Mucosa of stomach (tissue), 1 donor: Measurements from ENCODE around the gene FMOD.

Experiments used
- H3K27me3 ChIP-seq: one replicate; pipeline ENCODE4 v1.7.0; 2013; ENCODE audit warnings: mild to moderate bottlenecking, low read length; ENCODE audit not compliant: control insufficient read depth, insufficient read depth
- H3K36me3 ChIP-seq: one replicate; pipeline ENCODE4 v1.7.0; 2013; ENCODE audit warnings: low read length; ENCODE audit not compliant: control insufficient read depth, insufficient read depth
- H3K4me1 ChIP-seq: one replicate; pipeline ENCODE4 v1.7.0; 2013; ENCODE audit warnings: mild to moderate bottlenecking, low read length; ENCODE audit not compliant: control insufficient read depth, insufficient read depth
- H3K4me3 ChIP-seq: one replicate; pipeline ENCODE4 v1.7.0; 2013; ENCODE audit warnings: low read length
- H3K9ac ChIP-seq: one replicate; pipeline ENCODE4 v1.7.0; 2013; ENCODE audit warnings: mild to moderate bottlenecking, low read length, moderate library complexity
- H3K9me3 ChIP-seq: one replicate; pipeline ENCODE4 v1.7.0; 2013; ENCODE audit warnings: mild to moderate bottlenecking, low read length, moderate library complexity; ENCODE audit not compliant: control insufficient read depth
- donor health status: Pancreatic carcinoma.

The FMOD gene

GRCh38 chr1:203359010-203359571 lies 8.2 kb upstream of the FMOD start:
- no peak overlapping the region for H3K9ac ChIP-seq
- peaks cover 2% of the 10 kb centered on the region for H3K27me3 ChIP-seq
- no peaks in the 10 kb centered on the region for H3K9me3 ChIP-seq
- no peaks in the 10 kb centered on the region for H3K4me1 ChIP-seq
- H3K36me3 ChIP-seq = no peaks in the 10 kb centered on the region
- H3K4me3 ChIP-seq = no peak overlapping the region

DNA sequence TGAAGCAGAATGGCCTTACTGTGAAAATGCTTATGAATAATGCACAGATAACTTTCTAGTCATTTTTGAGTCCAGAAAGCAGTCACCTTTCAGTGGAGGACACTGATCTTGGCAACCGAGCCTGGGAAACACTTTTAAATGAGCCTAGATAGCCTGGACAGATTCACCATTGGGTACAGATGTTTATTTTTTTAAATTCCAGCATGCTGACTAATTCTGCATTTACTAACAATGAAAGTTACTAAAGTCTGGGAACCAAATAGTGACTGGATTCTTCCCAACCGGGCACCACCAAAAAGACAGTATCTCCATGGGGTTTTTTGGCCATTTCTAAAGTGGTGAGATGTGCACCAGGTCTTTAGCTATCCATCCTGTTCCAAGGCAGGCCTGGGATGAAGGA lies 3.3 kb upstream of the FMOD start:
- H3K9me3 ChIP-seq = no peaks in the 10 kb centered on the region
- no peak overlapping the region for H3K9ac ChIP-seq
- H3K4me1 ChIP-seq = peaks cover 14% of the 10 kb centered on the region
- H3K4me3 ChIP-seq = no peak overlapping the region
- H3K36me3 ChIP-seq = no peaks in the 10 kb centered on the region
- H3K27me3 ChIP-seq = no peaks in the 10 kb centered on the region

DNA sequence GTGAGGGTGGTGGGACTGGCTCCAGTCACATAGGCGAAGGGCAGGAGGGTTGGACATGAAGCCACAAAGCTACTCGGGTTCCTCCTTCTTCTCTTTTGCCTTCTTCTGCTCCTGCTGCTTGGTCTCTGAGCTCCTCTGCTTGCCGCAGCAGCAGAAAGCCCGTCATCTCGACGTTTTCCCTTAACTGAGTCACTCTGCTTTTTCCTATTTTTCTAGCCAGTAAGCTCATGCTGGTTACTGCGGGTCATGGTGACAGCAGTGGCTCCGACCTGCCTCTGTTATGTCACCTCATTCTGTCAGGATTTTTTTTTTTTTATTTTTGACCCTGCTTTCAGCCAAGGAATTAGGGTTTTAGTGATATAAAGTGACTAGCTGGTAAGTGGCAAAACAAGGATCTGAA lies 2.6 kb upstream of the FMOD start:
- Histone ChIP-seq H3K9ac (no peak overlapping the region), H3K36me3 (no peaks in the 10 kb centered on the region), H3K27me3 (no peaks in the 10 kb centered on the region), H3K9me3 (no peaks in the 10 kb centered on the region), H3K4me3 (no peak overlapping the region), H3K4me1 (peaks cover 14% of the 10 kb centered on the region)

DNA sequence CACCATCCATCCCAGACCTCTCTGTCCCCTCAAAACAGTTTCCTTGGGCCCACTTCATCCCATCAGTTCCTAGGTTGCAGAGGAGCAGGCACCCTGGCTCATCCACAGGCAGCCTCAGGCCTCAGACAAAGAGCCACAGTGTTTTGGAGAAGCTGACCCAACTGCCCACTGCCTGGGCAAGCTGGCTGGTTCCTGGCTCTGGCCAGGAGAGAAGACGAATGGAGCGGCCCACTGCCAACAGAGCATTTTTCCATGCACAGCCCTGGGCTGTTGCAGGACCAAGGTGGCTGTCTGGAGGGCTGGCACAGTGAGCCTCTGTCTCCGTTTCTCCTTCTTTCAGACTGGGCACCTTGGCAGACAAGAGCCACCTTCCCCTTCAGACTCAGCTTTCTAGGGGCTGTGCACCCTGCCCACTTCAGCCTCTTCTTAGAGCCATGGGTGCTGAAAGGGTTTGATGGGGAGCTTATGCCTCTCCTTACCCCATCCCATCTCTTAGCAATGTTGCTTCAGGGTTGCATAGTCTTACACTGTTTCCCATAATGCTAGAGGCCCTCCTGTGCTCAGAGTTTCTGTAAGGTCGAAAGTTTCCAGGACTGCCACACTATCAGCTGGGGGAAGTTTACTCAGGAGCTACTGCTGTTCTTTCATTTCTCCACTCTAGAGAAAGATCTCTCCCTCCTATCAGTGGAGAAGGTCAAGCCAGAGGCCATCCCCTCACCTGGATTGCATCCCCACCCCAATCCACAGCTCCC lies 973 bp downstream of the FMOD start:
- no peaks in the 10 kb centered on the region for H3K27me3 ChIP-seq
- no peaks in the 10 kb centered on the region for H3K9me3 ChIP-seq
- no peak overlapping the region for H3K4me3 ChIP-seq
- H3K4me1 ChIP-seq = peaks cover 14% of the 10 kb centered on the region
- H3K36me3 ChIP-seq = no peaks in the 10 kb centered on the region
- H3K9ac ChIP-seq = peak overlapping the region; percentile 54

DNA sequence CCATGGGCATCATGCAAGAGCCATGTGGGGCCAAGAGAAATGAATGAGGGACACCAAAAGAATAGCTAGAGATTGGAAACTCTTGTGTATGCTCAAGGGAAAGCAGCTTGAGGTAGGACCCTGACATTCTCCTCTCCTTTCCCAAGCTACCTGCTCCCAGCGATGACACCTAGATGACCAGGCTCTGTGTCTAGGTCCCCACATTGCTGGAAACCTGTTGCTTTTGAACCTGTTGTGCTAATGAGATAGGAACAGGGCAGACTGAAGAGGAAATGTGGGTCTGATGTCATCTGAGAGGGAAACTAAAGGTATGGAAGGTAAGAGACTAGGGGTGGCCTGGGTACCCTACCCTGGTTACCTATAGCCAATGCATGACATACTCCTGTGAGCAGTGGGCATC lies 1.8 kb downstream of the FMOD start:
- no peaks in the 10 kb centered on the region for H3K27me3 ChIP-seq
- H3K9me3 ChIP-seq = no peaks in the 10 kb centered on the region
- H3K4me3 ChIP-seq = no peak overlapping the region
- no peak overlapping the region for H3K9ac ChIP-seq
- H3K36me3 ChIP-seq = no peaks in the 10 kb centered on the region
- H3K4me1 ChIP-seq = peaks cover 14% of the 10 kb centered on the region

DNA sequence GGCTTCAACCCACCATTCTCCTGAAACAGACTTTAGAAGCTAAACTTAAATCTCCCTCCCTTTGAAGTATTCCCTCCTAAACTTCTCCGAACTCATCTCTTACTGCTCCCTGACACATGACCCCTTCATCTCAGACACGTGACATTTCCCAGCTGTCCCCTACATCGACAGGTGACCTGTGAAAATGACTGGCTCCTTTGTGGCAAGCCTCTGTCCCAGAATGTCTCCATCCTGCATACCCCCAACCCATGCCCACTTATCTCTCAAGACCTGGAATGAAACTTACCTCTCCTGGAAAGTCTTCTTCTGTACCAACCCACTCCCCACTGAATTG lies 4.2 kb downstream of the FMOD start:
- no peak overlapping the region for H3K9ac ChIP-seq
- peaks cover 4% of the 10 kb centered on the region for H3K27me3 ChIP-seq
- H3K4me1 ChIP-seq = peaks cover 14% of the 10 kb centered on the region

DNA sequence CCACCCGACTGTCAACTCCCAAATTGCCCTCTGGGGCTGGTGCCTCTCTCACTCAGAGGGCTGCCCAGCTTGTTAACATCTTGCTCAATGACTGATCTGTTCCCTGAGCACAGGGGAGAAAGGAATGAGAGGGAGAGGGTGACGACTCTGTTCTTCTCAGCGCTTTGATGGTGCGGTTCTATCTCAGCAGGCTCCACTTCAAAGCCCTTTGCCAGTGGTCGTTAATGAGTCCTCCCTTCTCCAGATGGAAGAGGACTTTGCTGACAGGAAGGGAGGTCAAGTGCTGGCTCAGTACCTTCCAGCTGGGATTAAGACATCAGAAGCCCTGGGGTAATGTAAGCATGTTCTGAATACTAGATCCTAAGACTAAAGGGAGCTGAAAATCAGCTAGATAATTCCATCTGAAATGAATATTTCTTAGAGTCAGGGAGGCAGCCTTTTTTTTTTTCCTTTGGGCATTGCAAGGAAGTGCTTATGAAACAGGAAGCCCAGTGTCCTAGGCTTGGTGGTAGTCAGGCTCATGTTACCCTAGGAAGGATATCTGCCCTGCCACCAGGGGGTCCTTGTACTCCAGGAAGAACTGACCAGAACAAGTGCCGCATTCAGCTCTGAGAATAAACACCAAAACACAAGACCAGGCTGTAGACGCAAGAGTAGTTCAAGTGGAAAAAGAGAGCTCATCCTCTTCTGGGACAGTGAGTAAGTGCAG lies 4.7 kb downstream of the FMOD start:
- Histone ChIP-seq H3K4me3 (no peak overlapping the region), H3K9me3 (no peaks in the 10 kb centered on the region), H3K27me3 (peaks cover 4% of the 10 kb centered on the region), H3K4me1 (peaks cover 9% of the 10 kb centered on the region), H3K9ac (no peak overlapping the region), H3K36me3 (no peaks in the 10 kb centered on the region)

More for the DNA sequence above, 4.2 kb downstream of the FMOD start:
- H3K4me3 ChIP-seq = no peak overlapping the region
- H3K9me3 ChIP-seq = no peaks in the 10 kb centered on the region
- no peaks in the 10 kb centered on the region for H3K36me3 ChIP-seq

- Histone ChIP-seq H3K9me3 (no peaks in the 10 kb centered on the region), H3K9ac (no peak overlapping the region), H3K4me1 (peaks cover 4% of the 10 kb centered on the region), H3K27me3 (peaks cover 4% of the 10 kb centered on the region), H3K4me3 (no peak overlapping the region), H3K36me3 (no peaks in the 10 kb centered on the region)
Measured at GRCh38 chr1:203343956-203344754, 6.8 kb downstream of the FMOD start.

- peaks cover 10% of the 10 kb centered on the region for H3K4me1 ChIP-seq
Measured at GRCh38 chr1:203342192-203342940, 8.6 kb downstream of the FMOD start.

DNA sequence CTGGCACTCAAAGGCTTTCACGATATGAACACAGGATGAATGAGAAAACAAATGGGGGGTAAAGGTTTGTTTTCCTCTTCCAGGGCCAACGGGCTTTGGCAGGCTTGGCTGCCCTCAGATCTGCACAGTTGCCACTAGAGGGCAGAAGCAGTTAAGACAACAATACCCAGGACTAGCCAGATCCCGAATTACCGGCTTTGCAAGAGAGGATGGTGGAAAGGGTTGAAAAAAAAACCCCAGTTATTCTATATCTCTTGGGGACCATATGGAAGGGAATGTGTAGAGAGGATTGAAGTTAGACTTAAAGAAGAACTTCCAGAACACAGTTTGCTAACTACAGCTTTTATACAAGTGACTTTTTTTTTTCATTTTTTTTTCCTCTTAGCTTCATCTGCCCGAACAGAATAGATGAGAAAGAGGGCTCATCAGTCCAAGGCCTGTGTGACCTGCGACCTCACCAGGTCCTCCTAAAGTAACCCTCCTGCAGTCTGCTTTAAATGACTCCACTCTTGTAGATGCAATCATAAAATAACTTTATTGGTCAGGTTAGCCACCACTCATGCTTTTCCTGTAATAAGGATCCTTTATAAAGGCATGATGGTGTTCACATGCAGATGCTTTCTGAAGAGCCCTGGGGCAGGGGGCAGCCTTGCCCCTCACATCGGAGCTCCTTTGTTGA lies 10.7 kb downstream of the FMOD start:
- no peak overlapping the region for H3K4me3 ChIP-seq
- H3K4me1 ChIP-seq = peaks cover 21% of the 10 kb centered on the region
- no peak overlapping the region for H3K9ac ChIP-seq
- H3K27me3 ChIP-seq = peaks cover 4% of the 10 kb centered on the region
- no peaks in the 10 kb centered on the region for H3K36me3 ChIP-seq
- no peaks in the 10 kb centered on the region for H3K9me3 ChIP-seq

More at GRCh38 chr1:203342192-203342940, 8.6 kb downstream of the FMOD start:
- no peaks in the 10 kb centered on the region for H3K36me3 ChIP-seq
- H3K9ac ChIP-seq = no peak overlapping the region
- H3K27me3 ChIP-seq = peaks cover 4% of the 10 kb centered on the region
- H3K9me3 ChIP-seq = no peaks in the 10 kb centered on the region
- H3K4me3 ChIP-seq = no peak overlapping the region
